Stimulated activated CD8-positive, alpha-beta memory T cell treated with anti-CD3 and anti-CD28 coated beads, Interleukin-4, amount 100 ng/mL, for 24 hours (primary cell): ENCODE data around the gene SLC7A6OS.

Source experiments
- DNase-seq: peaks from one replicate; pipeline ENCODE4 v3.0.0-alpha.2; 2020; ENCODE audit warnings: low read depth

SLC7A6OS gene

GRCh38 chr16:68310774-68311511 lies at the start of gene SLC7A6OS, which contains the start of gene PRMT7:
TSS of gene SLC7A6OS (minus strand) at chr16:68310946. CDS start at chr16:68310926, 20 bp downstream.
TSS of gene PRMT7 (plus strand) at chr16:68311019. CDS start at chr16:68315980, 4,961 bp downstream.
- peak; percentile 91 for DNase-seq

GRCh38 chr16:68359398-68360191 lies 48.8 kb upstream of the SLC7A6OS start:
- no peak for DNase-seq

DNA sequence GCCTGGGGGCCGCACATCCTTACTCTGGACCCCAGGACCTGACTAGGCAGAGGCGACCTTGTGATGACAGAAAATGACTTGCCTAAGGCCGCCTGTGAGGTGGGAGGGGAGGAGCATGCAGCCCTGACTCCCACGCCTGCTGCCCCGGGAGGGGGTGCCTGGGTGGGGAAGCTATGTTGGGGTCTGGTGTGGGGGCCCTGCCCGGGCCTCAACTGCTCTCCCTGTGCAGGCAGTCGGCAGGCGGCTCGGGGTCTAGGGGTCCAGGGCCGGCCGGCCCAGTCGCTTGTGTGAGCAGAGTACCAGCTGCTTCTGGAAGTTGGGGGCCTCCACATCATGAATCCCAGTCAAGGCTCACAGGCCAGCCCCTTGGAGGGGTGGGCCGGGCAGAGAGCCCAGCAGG lies 48.2 kb upstream of the SLC7A6OS start:
- no peak for DNase-seq

DNA sequence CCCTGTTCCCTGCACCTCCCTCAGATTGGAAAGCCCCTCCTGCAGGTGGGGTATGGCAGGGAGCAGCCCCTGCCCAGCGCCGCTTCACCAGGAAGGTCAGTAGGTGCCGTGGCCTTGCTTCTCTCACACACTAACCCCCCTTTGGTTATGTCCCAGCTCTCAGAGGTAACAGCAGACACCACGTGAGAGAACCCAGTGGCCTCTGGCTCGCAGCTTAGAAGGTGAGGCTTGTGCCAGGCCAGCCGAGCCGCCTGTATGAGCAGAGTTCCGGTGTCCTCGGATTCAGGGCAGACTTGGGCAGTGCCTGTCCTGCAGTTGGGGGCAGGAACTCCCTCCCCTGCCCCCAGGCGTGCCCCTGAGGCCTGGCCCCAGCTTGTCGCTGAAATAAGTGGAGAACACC lies 47.2 kb upstream of the SLC7A6OS start:
- no peak for DNase-seq

GRCh38 chr16:68357521-68357922 lies 46.8 kb upstream of the SLC7A6OS start:
- DNase-seq: no peak

- no peak for DNase-seq
Observed at GRCh38 chr16:68356919-68357286, 46.2 kb upstream of the SLC7A6OS start.

GRCh38 chr16:68356249-68356918 lies 45.6 kb upstream of the SLC7A6OS start:
- peak; percentile 61 for DNase-seq

- no peak for DNase-seq
Observed at GRCh38 chr16:68355447-68356248, 44.9 kb upstream of the SLC7A6OS start.

- no peak for DNase-seq
Observed at GRCh38 chr16:68354816-68355215, 44.1 kb upstream of the SLC7A6OS start.

GRCh38 chr16:68353366-68353765 lies 42.6 kb upstream of the SLC7A6OS start:
- no peak for DNase-seq

- no peak for DNase-seq
Observed at GRCh38 chr16:68351991-68352431, 41.3 kb upstream of the SLC7A6OS start.

- DNase-seq: no peak
Observed at GRCh38 chr16:68351463-68351862, 40.7 kb upstream of the SLC7A6OS start.

DNA sequence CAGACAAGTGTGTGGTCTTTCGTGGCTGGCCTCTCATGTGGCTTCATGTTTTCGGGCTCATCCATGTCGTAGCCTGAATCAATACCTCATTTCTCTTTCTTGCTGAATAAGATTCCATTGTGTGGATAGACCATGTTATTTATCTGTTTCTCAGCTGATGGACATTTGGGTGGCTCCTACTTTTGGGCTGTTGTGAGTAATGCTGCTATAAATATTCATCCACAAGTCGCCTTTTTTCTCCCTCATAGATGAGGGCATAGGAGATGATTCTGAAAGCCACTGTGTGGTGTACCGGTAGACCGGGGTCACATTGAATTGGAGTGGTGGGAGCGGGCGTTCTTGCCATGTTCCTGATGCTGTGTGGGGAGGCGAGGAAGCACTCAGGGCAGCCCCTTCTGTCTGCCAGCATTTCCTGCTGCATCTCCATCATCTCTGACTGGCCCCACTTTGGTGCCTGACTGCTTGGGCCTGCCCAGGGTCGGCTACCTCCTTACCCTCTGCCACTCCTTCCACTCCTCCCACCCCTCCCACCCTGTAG lies 40.1 kb upstream of the SLC7A6OS start:
- DNase-seq: no peak

DNA sequence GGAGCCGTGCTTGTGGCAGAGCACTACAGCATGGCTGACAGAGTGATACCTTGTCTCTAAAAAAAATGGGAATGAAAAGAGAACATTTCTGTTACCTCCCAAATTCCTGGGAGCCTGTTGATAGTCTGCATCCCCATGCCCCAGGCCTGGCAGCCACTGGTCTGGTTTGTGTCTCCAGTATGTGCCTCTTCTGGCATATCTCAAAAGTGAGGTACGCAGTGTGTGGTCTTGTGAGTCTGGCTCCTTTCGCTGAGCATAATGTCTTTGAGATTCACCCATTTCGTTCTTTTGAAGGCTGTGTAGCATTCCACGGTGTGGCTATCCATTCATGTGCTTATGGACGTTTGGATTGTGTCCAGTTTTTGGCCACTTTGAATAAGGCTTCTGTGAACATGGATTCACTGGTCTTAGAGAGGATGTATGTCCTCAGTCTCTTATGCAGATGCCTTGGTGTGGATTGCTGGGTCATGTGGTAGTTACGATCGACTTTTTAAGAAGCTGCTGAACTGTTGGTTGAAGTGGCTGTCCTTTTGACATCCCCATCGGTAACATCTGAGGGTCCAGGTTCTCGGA lies 39.2 kb upstream of the SLC7A6OS start:
- DNase-seq: no peak

DNA sequence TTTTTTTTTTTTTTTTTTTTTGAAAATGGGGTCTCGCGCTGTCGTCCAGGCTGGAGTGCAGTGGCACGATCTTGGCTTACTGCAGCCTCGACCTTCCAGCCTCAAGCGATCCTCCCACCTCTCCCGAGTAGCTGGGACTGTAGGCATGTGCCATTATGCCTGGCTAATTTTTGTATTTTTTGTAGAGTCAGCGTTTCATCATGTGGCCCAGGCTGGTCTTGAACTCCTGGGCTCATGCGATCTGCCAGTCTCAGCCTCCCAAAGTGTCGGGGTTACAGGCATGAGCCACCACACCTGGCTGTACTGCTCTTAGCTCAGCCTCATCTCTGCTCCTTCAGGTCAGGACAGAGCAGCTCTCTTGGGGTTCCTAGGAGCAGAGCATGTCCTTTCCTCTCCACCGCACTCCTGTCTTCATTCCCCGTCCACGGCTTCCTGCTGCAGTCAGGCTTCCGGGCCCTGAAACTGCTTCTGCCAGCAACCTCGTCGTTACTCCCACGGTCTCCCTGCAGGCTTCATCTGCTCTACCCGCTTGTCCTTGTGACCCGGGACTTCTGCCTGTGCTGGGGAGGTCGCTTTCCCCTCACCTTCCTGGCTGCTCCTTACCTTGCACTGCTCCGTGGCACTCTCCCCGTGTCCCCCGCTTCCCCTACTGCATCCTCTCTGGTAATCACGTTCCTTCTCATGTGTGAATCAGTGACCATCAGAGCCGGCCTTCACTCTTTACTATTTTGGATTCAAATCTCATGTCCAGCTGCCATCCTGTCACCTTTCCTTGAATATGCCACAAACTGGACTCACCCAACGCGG lies 38.1 kb upstream of the SLC7A6OS start:
- no peak for DNase-seq

GRCh38 chr16:68347605-68348004 lies 36.9 kb upstream of the SLC7A6OS start:
- DNase-seq: no peak

DNA sequence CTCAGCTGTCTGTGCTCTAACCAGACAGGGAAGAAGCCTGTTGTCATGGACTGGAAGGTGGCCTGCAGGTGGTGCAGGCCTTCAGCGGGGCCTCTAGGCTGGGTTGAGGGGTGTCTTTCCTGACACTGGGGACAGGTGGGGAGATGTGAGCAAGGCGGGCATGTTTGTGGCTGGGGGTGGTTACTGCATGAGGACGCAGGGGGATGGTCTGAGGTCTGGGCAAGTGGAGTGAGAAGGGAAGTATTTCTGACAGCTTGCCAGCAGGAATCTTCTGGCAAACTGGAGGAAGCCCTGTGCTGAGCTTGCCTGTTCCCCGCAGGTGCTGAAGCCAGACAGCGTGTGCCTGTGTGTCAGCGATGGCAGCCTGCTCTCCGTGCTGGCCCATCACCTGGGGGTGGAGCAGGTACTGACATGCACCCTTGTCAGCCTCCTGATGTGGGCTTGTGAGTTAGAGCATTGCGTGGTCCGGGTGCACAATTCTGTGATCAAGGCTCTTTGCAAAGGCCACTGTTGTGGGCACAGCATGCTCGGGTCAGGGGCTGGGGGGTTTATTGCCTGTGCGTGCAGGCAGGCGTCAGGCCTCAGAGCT lies 36.2 kb upstream of the SLC7A6OS start:
- no peak for DNase-seq

DNA sequence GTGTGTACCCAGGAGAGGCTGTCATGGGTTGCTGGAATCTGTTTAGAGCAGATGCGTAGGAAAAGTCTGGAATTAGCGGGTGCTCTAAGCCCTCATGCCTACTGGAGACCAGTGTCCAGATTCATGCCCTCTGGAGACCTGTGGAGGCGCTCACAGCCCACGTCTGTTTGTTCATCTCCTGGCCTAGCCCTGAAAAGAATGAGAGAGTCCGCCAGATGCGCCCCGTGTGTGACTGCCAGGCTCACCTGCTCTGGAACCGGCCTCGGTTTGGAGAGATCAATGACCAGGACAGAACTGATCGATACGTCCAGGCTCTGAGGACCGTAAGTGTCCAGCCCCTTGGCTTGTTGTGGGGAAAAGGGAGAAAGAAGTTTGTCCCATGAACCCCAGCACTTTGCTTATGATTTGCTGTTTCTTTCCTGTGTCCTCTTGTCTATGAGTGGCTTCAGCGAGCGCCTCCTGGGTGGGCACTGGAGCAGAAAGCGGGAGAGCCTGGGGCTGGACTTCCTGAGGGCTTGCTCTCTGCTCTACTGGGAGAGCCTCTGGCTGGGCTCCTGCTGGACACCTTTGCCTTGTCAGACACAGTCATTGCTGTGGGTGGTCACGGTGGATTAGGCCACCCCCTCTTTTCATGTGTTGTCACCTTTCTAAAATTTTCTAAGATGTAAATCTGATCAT lies 35.4 kb upstream of the SLC7A6OS start:
- no peak for DNase-seq

DNA sequence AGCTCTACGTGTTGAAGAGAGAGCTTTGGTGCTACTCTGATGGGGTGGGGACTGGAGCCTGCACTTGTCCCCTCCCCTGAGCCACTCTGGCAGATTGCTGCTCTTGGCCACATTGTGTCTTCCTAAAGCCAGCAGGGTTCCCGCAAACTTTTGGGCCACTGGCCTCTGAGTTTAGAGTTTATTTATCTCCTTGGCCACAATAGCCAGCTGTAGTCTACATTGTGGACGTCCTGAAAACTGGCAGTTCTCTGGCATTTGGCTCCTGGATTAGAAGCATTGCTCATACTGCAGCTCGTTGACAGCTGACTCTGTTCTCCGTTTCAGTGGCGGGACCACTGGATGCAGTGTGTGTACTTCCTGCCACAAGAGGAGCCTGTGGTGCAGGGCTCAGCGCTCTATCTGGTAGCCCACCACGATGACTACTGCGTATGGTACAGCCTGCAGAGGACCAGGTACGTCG lies 34.6 kb upstream of the SLC7A6OS start:
- no peak for DNase-seq
